Uterus (tissue), 4 donors: ENCODE results near the gene GRIK4. TPM values are rescaled to one million over a fixed set of nuclear protein-coding genes. Genes with fewer than 3 reads are reported as not detected.

Experiments used
- DNase-seq, 2 donors: peaks; one replicate each; pipeline ENCODE4 v3.0.0-alpha.2; 2019 to 2020
- H3K27ac ChIP-seq, 2 donors: fragments of 200-600 bp; sonication (generic); 1 replicate in 1 of 2; 2 replicates in 1 of 2; pipeline ENCODE4 v1.5.1; 2016 to 2018
- H3K27me3 ChIP-seq, 2 donors: fragments of 200-600 bp; sonication (generic); one replicate each; pipeline ENCODE4 v1.5.1; 2018 to 2019; ENCODE audit warnings: control low read depth in 1 of 2
- H3K36me3 ChIP-seq, 2 donors: fragments of 200-600 bp; sonication (generic); one replicate each; pipeline ENCODE4 v1.5.1; 2019; ENCODE audit warnings: control low read depth in 1 of 2
- H3K4me1 ChIP-seq, 2 donors: fragments of 200-600 bp; sonication (generic); one replicate each; pipeline ENCODE4 v1.5.1; 2018 to 2019; ENCODE audit warnings: control low read depth in 1 of 2
- H3K4me3 ChIP-seq, 2 donors: fragments of 200-600 bp; sonication (generic); 1 replicate in 1 of 2; 2 replicates in 1 of 2; pipeline ENCODE4 v1.5.1; 2018 to 2019; ENCODE audit warnings: mild to moderate bottlenecking in 1 of 2
- H3K9me3 ChIP-seq, 2 donors: fragments of 200-600 bp; sonication (generic); one replicate each; pipeline ENCODE4 v1.5.1; 2019; ENCODE audit warnings: control low read depth in 1 of 2
- CTCF ChIP-seq, 4 experiments: fragments of 200-600 bp in 2 of 4; fragments of 450-650 bp in 2 of 4; sonication (generic) in 2 of 4; IDR thresholded peaks; one replicate each; pipeline ENCODE4 v1.5.1; 2016 to 2019; ENCODE audit warnings: antibody characterized with exemption in 4 of 4, mild to moderate bottlenecking in 2 of 4, moderate library complexity in 1 of 4
- POLR2A ChIP-seq, 2 donors: fragments of 450-650 bp; IDR thresholded peaks; one replicate each; pipeline ENCODE4 v1.6.1; 2016; ENCODE audit warnings: antibody characterized with exemption in 2 of 2, mild to moderate bottlenecking in 1 of 2, moderate library complexity in 1 of 2
- intact Hi-C: fragments of 100-400 bp; cut with DNase I; formaldehyde crosslinking; loops from one replicate; pipeline ENCODE4 v1.15.1; 2023; ENCODE audit warnings: low total_unique reads
- total RNA-seq, 4 donors: library from RNA; depleted of rRNA in 3 of 4; stranded (reverse); fragments of >200 nt in 3 of 4; gene quantifications; one replicate each; pipeline versions ENCODE4 v1.1.0 to v1.2.4, GENCODE V29; 2014 to 2023
- donor health status: DM: yes; HTN: yes; CAD: no.

GRIK4 gene
- total RNA-seq, 4 donors from 2014 or later: 0.28 to 1.1 TPM; not detected in 2

DNA sequence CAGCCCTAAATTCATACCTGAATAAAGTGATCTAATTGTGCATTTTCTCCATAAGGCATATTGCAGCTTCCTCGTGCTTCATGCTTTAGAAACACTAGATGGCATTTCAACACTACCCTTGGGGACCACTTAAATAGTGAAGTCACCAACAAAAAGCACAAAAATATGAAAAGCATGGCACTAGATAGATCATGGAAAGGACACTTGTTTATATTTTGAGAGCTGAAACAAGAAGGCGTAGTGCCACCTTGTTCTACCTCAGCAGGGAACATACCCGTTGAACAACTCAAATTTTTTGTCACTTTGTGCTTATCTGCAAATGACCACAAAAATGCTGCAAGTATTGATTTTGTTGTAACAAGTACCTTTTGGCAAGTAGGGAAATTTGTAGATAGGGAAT, 521.0 kb downstream of the GRIK4 start:
- no peaks in the 10 kb centered on the region for H3K4me1 ChIP-seq
- no peak overlapping the region for H3K27ac ChIP-seq
- no peak for DNase-seq
- intact Hi-C loops: no loop called here
- no peak overlapping the region for H3K4me3 ChIP-seq
- H3K36me3 ChIP-seq: no peaks in the 10 kb centered on the region
- no peak for TF ChIP-seq CTCF (IDR thresholded peaks at IDR 0.05)
- TF ChIP-seq POLR2A (IDR thresholded peaks at IDR 0.05): no peak
- H3K9me3 ChIP-seq: no peaks in the 10 kb centered on the region
- H3K27me3 ChIP-seq: no peaks in the 10 kb centered on the region

GRCh38 chr11:121033635-121034034, 522.1 kb downstream of the GRIK4 start:
- no peak for DNase-seq
- Histone ChIP-seq H3K27me3 (no peaks in the 10 kb centered on the region), H3K27ac (no peak overlapping the region), H3K36me3 (no peaks in the 10 kb centered on the region), H3K4me3 (no peak overlapping the region), H3K9me3 (no peaks in the 10 kb centered on the region), H3K4me1 (no peaks in the 10 kb centered on the region)
- intact Hi-C loops: no loop called here
- TF ChIP-seq CTCF (IDR thresholded peaks at IDR 0.05) (no peak), POLR2A (IDR thresholded peaks at IDR 0.05) (no peak)

GRCh38 chr11:121035169-121035755, 523.7 kb downstream of the GRIK4 start:
- Histone ChIP-seq H3K4me1 (no peaks in the 10 kb centered on the region), H3K9me3 (no peaks in the 10 kb centered on the region), H3K27me3 (no peaks in the 10 kb centered on the region), H3K27ac (no peak overlapping the region), H3K4me3 (no peak overlapping the region), H3K36me3 (no peaks in the 10 kb centered on the region)
- TF ChIP-seq CTCF (IDR thresholded peaks at IDR 0.05) (no peak), POLR2A (IDR thresholded peaks at IDR 0.05) (no peak)
- DNase-seq: no peak
- intact Hi-C loops: no loop called here

- no peak for DNase-seq
- no peaks in the 10 kb centered on the region for H3K27me3 ChIP-seq
- H3K36me3 ChIP-seq: no peaks in the 10 kb centered on the region
- H3K4me1 ChIP-seq: no peaks in the 10 kb centered on the region
- intact Hi-C loops: no loop called here
- H3K9me3 ChIP-seq: no peaks in the 10 kb centered on the region
- H3K4me3 ChIP-seq: no peak overlapping the region
- H3K27ac ChIP-seq: no peak overlapping the region
- TF ChIP-seq CTCF (IDR thresholded peaks at IDR 0.05) (no peak), POLR2A (IDR thresholded peaks at IDR 0.05) (no peak)
These were observed 524.2 kb downstream of the GRIK4 start for GRCh38 chr11:121035780-121036179.

DNA sequence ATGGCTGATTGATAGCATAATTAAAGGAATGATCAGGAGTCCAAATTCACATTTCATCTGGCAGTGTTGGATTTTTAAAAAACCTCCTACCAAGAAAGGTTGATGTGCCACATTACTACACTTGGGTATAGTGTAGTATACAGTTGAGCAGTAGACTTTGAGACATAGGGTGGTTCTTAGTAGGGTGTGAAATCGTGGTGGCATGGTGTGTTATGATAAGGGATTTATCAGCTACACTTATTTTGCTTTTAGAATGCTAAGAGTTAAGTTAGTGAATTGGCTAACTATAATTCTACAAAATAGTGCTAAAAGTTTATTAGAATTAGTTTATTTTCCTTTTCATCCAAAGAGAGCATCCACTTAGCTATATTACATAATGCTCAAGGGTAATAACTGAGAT, 525.5 kb downstream of the GRIK4 start:
- H3K36me3 ChIP-seq: no peaks in the 10 kb centered on the region
- no peak overlapping the region for H3K4me3 ChIP-seq
- TF ChIP-seq POLR2A (IDR thresholded peaks at IDR 0.05): no peak
- no peak for TF ChIP-seq CTCF (IDR thresholded peaks at IDR 0.05)
- intact Hi-C loops: no loop called here
- H3K27me3 ChIP-seq: no peaks in the 10 kb centered on the region
- no peaks in the 10 kb centered on the region for H3K9me3 ChIP-seq
- no peaks in the 10 kb centered on the region for H3K4me1 ChIP-seq
- DNase-seq: no peak
- H3K27ac ChIP-seq: no peak overlapping the region

Other genes starting within 250 kb of the GRIK4 start
- gene TLCD5, start 186.4 kb upstream of the GRIK4 start, total RNA-seq: 10 to 100 TPM in 2 of 4 donors, 1 to 10 TPM in 1, under 1 TPM in 1; 0.51 to 17.1 (median 6.4) TPM
- gene ARHGEF12, start 175.3 kb upstream of the GRIK4 start, total RNA-seq: 100 to 1,000 TPM in 2 of 4 donors, 10 to 100 TPM in 2; 82.6 to 161 (median 125) TPM